RWPE2 (cell line): Measurements from ENCODE around the gene PCDHA7.
"Not testable (repeated sequence)": the region's sequence is repeated elsewhere in the genome, so short reads cannot be mapped to it uniquely, and the experiment has no call there.

Experiments used
- ATAC-seq: fragments of 200-7000 bp; cut with Tn5 transposase; 3 replicates; pipeline ENCODE4 v1.9.1; 2021; ENCODE audit warnings: low read depth
- DNase-seq: peaks from one replicate; pipeline ENCODE4 v3.0.0-alpha.2; 2020; ENCODE audit warnings: low spot score
- H3K27ac ChIP-seq: fragments of 450-650 bp; 2 replicates; pipeline ENCODE4 v1.5.1; 2017; ENCODE audit warnings: mild to moderate bottlenecking; ENCODE audit not compliant: poor library complexity, severe bottlenecking
- H3K27me3 ChIP-seq: fragments of 250-450 bp; sonication (Bioruptor Pico); 2 replicates; pipeline ENCODE4 v1.5.1; 2021; ENCODE audit warnings: mild to moderate bottlenecking, moderate library complexity; ENCODE audit not compliant: insufficient read depth, poor library complexity, severe bottlenecking
- H3K36me3 ChIP-seq: fragments of 250-450 bp; sonication (Bioruptor Pico); 2 replicates; pipeline ENCODE4 v1.5.1; 2020; ENCODE audit warnings: low read depth, mild to moderate bottlenecking, moderate library complexity
- H3K4me1 ChIP-seq: fragments of 250-450 bp; sonication (Bioruptor Pico); 2 replicates; pipeline ENCODE4 v1.5.1; 2021; ENCODE audit warnings: mild to moderate bottlenecking, moderate library complexity; ENCODE audit not compliant: insufficient read depth, poor library complexity, severe bottlenecking
- H3K4me3 ChIP-seq: fragments of 250-450 bp; sonication (Bioruptor Pico); 2 replicates; pipeline ENCODE4 v1.5.1; 2021; ENCODE audit warnings: mild to moderate bottlenecking, moderate library complexity; ENCODE audit not compliant: severe bottlenecking
- H3K9me3 ChIP-seq: fragments of 250-450 bp; sonication (Bioruptor Pico); 2 replicates; pipeline ENCODE4 v1.5.1; 2021; ENCODE audit warnings: mild to moderate bottlenecking, moderate library complexity; ENCODE audit not compliant: severe bottlenecking
- CTCF ChIP-seq: fragments of 450-650 bp; IDR thresholded peaks from one replicate; pipeline ENCODE4 v1.5.1; 2017; ENCODE audit warnings: mild to moderate bottlenecking, moderate library complexity; ENCODE audit not compliant: poor library complexity, severe bottlenecking

The PCDHA7 gene

GRCh38 chr5:140808889-140809291, 25.2 kb upstream of the PCDHA7 start:
- no peaks in the 10 kb centered on the region for H3K4me1 ChIP-seq
- H3K9me3 ChIP-seq: peaks cover 2% of the 10 kb centered on the region
- no peak overlapping the region for H3K27ac ChIP-seq
- DNase-seq (peak; percentile 75), ATAC-seq (no peak)
- no peak for TF ChIP-seq CTCF
- H3K4me3 ChIP-seq: no peak overlapping the region
- H3K27me3 ChIP-seq: peaks cover 15% of the 10 kb centered on the region
- H3K36me3 ChIP-seq: no peaks in the 10 kb centered on the region

GRCh38 chr5:140821375-140822280, 12.4 kb upstream of the PCDHA7 start, which contains the start of gene PCDHA5:
Gene PCDHA5, plus strand, starts transcription at chr5:140821613.
- Histone ChIP-seq H3K4me3 (peak within 1 kb of the TSS; percentile 9), H3K4me1 (no peaks in the 10 kb centered on the region), H3K36me3 (no peaks in the 10 kb centered on the region), H3K27ac (no peak within 1 kb of the TSS), H3K27me3 (peaks cover 41% of the 10 kb centered on the region), H3K9me3 (peaks cover 3% of the 10 kb centered on the region)
- no peak for DNase-seq
- TF ChIP-seq CTCF: peak; percentile 79
- peak; percentile 36; the same call in 1 of the 3 replicates for ATAC-seq

GRCh38 chr5:140822281-140822629, 11.8 kb upstream of the PCDHA7 start:
- DNase-seq (no peak), ATAC-seq (no peak)
- no peak overlapping the region for H3K4me3 ChIP-seq
- no peak overlapping the region for H3K27ac ChIP-seq
- TF ChIP-seq CTCF: peak; percentile 48
- no peaks in the 10 kb centered on the region for H3K4me1 ChIP-seq
- H3K9me3 ChIP-seq: peaks cover 3% of the 10 kb centered on the region
- H3K36me3 ChIP-seq: no peaks in the 10 kb centered on the region
- peaks cover 47% of the 10 kb centered on the region for H3K27me3 ChIP-seq

GRCh38 chr5:140822969-140823368, 11.1 kb upstream of the PCDHA7 start:
- not testable (repeated sequence) for H3K36me3 ChIP-seq, ATAC-seq, H3K9me3 ChIP-seq, H3K4me1 ChIP-seq, H3K4me3 ChIP-seq, DNase-seq, H3K27ac ChIP-seq
- H3K27me3 ChIP-seq: peaks cover 48% of the 10 kb centered on the region

GRCh38 chr5:140823475-140823874, 10.6 kb upstream of the PCDHA7 start:
- Histone ChIP-seq H3K4me3 (no peak overlapping the region), H3K36me3 (no peaks in the 10 kb centered on the region), H3K4me1 (no peaks in the 10 kb centered on the region), H3K27ac (no peak overlapping the region), H3K9me3 (peaks cover 5% of the 10 kb centered on the region), H3K27me3 (peaks cover 50% of the 10 kb centered on the region)
- DNase-seq (no peak), ATAC-seq (no peak)
- no peak for TF ChIP-seq CTCF
